ENCODE data around the gene MRPL12.

GRCh38 chr17:81687770-81688541 lies 15.2 kb upstream of the MRPL12 start:
- no peak for TF ChIP-seq POLR2A (IDR thresholded peaks at IDR 0.05)
- TF ChIP-seq CTCF (IDR thresholded peaks at IDR 0.05), result no peak

Measured in tibial nerve (tissue), 3 donors.